DOHH2 (cell line): Measurements from ENCODE around the gene APOL2.

Experiments
- H3F3A ChIP-seq: fragments of 200-600 bp; sonication (generic), shearing (Covaris generic); 2 replicates; pipeline ENCODE4 v1.6.0; 2016; ENCODE audit warnings: antibody characterized with exemption, mild to moderate bottlenecking; ENCODE audit not compliant: control insufficient read depth, insufficient read depth
- H3K27ac ChIP-seq: fragments of 200-600 bp; sonication (generic); 2 replicates; pipeline ENCODE4 v1.5.1; 2014; ENCODE audit warnings: low read depth, mild to moderate bottlenecking, low read length, moderate library complexity
- H3K27me3 ChIP-seq: fragments of 200-600 bp; sonication (generic); 2 replicates; pipeline ENCODE4 v1.6.1; 2014; ENCODE audit warnings: mild to moderate bottlenecking, low read length, mixed read lengths; ENCODE audit not compliant: control insufficient read depth
- H3K36me3 ChIP-seq: fragments of 200-600 bp; sonication (generic); 2 replicates; pipeline ENCODE4 v1.6.1; 2014; ENCODE audit warnings: mild to moderate bottlenecking, low read length, moderate library complexity, mixed read lengths; ENCODE audit not compliant: control insufficient read depth
- H3K4me1 ChIP-seq: fragments of 200-600 bp; sonication (generic); 2 replicates; pipeline ENCODE4 v1.6.1; 2014; ENCODE audit warnings: mild to moderate bottlenecking, low read length, mixed read lengths; ENCODE audit not compliant: control insufficient read depth
- H3K4me2 ChIP-seq: fragments of 200-600 bp; sonication (generic); 2 replicates; pipeline ENCODE4 v1.6.0; 2014; ENCODE audit warnings: mild to moderate bottlenecking, low read length, moderate library complexity
- H3K4me3 ChIP-seq: fragments of 200-600 bp; sonication (generic); 2 replicates; pipeline ENCODE4 v1.5.1; 2014; ENCODE audit warnings: mild to moderate bottlenecking, low read length, mixed read lengths
- H3K79me2 ChIP-seq: fragments of 200-600 bp; sonication (generic); 2 replicates; pipeline ENCODE4 v1.6.1; 2014; ENCODE audit warnings: mild to moderate bottlenecking, low read length, mixed read lengths; ENCODE audit not compliant: control insufficient read depth
- H3K9me2 ChIP-seq: fragments of 200-600 bp; sonication (generic); replicated peaks from 2 replicates; pipeline ENCODE4 v1.6.1; 2014; ENCODE audit warnings: mild to moderate bottlenecking, low read length, mixed read lengths; ENCODE audit not compliant: control insufficient read depth
- H3K9me3 ChIP-seq: fragments of 200-600 bp; sonication (generic); 2 replicates; pipeline ENCODE4 v1.6.1; 2014; ENCODE audit warnings: antibody characterized with exemption, low read length, mixed read lengths; ENCODE audit not compliant: control insufficient read depth, insufficient read depth
- H4K20me1 ChIP-seq: fragments of 200-600 bp; sonication (generic); 2 replicates; pipeline ENCODE4 v1.6.0; 2014; ENCODE audit warnings: low read depth, mild to moderate bottlenecking, antibody characterized with exemption, low read length, moderate library complexity; ENCODE audit not compliant: control insufficient read depth, insufficient read depth
- EZH2phosphoT487 ChIP-seq: fragments of 200-600 bp; sonication (generic); IDR thresholded peaks from 2 replicates; pipeline ENCODE4 v1.6.1; 2017; ENCODE audit warnings: borderline replicate concordance, mild to moderate bottlenecking, antibody characterized with exemption, low read length, moderate library complexity, mixed read lengths
- TF ChIP-seq, protein P1 (sequence below): fragments of 200-600 bp; sonication (generic); IDR thresholded peaks from one replicate; pipeline ENCODE4 v1.5.1; 2014; ENCODE audit warnings: antibody characterized with exemption, mild to moderate bottlenecking, low read depth, low read length; ENCODE audit not compliant: poor library complexity, severe bottlenecking

The APOL2 gene

GRCh38 chr22:36284171-36284571 lies 44.8 kb upstream of the APOL2 start:
- no peak overlapping the region for H3K4me2 ChIP-seq
- H3K27ac ChIP-seq: no peak overlapping the region
- H3K79me2 ChIP-seq: no peaks in the 10 kb centered on the region
- peaks cover 3% of the 10 kb centered on the region for H4K20me1 ChIP-seq
- peaks cover 6% of the 10 kb centered on the region for H3F3A ChIP-seq
- H3K4me3 ChIP-seq: no peak overlapping the region
- no peaks in the 10 kb centered on the region for H3K27me3 ChIP-seq
- H3K9me3 ChIP-seq: no peaks in the 10 kb centered on the region
- H3K9me2 ChIP-seq: no peaks in the 10 kb centered on the region
- no peak for TF ChIP-seq EZH2phosphoT487
- TF ChIP-seq, protein P1, sequence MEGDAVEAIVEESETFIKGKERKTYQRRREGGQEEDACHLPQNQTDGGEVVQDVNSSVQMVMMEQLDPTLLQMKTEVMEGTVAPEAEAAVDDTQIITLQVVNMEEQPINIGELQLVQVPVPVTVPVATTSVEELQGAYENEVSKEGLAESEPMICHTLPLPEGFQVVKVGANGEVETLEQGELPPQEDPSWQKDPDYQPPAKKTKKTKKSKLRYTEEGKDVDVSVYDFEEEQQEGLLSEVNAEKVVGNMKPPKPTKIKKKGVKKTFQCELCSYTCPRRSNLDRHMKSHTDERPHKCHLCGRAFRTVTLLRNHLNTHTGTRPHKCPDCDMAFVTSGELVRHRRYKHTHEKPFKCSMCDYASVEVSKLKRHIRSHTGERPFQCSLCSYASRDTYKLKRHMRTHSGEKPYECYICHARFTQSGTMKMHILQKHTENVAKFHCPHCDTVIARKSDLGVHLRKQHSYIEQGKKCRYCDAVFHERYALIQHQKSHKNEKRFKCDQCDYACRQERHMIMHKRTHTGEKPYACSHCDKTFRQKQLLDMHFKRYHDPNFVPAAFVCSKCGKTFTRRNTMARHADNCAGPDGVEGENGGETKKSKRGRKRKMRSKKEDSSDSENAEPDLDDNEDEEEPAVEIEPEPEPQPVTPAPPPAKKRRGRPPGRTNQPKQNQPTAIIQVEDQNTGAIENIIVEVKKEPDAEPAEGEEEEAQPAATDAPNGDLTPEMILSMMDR: no peak
- H3K4me1 ChIP-seq: peaks cover 1% of the 10 kb centered on the region; the same call in 1 of the 2 replicates
- peaks cover 78% of the 10 kb centered on the region for H3K36me3 ChIP-seq

GRCh38 chr22:36282328-36282831 lies 43.1 kb upstream of the APOL2 start:
- Histone ChIP-seq H3K4me3 (no peak overlapping the region), H3F3A (peaks cover 17% of the 10 kb centered on the region), H3K9me2 (no peaks in the 10 kb centered on the region), H3K4me1 (peaks cover 17% of the 10 kb centered on the region), H3K9me3 (no peaks in the 10 kb centered on the region), H3K27ac (no peak overlapping the region), H3K79me2 (no peaks in the 10 kb centered on the region), H3K27me3 (no peaks in the 10 kb centered on the region), H3K4me2 (no peak overlapping the region), H4K20me1 (peaks cover 9% of the 10 kb centered on the region), H3K36me3 (peaks cover 62% of the 10 kb centered on the region)
- TF ChIP-seq, protein P1: no peak
- no peak for TF ChIP-seq EZH2phosphoT487

GRCh38 chr22:36281781-36282327 lies 42.5 kb upstream of the APOL2 start:
- Histone ChIP-seq H3K27me3 (no peaks in the 10 kb centered on the region), H3K4me2 (no peak overlapping the region), H3F3A (peaks cover 17% of the 10 kb centered on the region), H3K79me2 (no peaks in the 10 kb centered on the region), H3K9me2 (no peaks in the 10 kb centered on the region), H3K4me1 (peaks cover 17% of the 10 kb centered on the region), H3K9me3 (no peaks in the 10 kb centered on the region), H3K27ac (no peak overlapping the region), H3K36me3 (peaks cover 58% of the 10 kb centered on the region), H3K4me3 (no peak overlapping the region), H4K20me1 (peaks cover 9% of the 10 kb centered on the region)
- no peak for TF ChIP-seq EZH2phosphoT487
- TF ChIP-seq, protein P1: no peak
